Trophoblast cell (in vitro differentiated cells and primary cell): ENCODE data around the gene KIF26B.

Source experiments
- DNase-seq, 2 donors: peaks; one replicate each; pipeline ENCODE4 v3.0.0-alpha.2; 2016
- H2AFZ ChIP-seq: 2 replicates; pipeline ENCODE4 v1.6.1; 2013; ENCODE audit warnings: low read length, moderate library complexity, mild to moderate bottlenecking; ENCODE audit not compliant: insufficient read depth, poor library complexity
- H2AK5ac ChIP-seq: 2 replicates; pipeline ENCODE4 v1.6.1; 2013; ENCODE audit warnings: mild to moderate bottlenecking, low read length
- H2BK120ac ChIP-seq: 2 replicates; pipeline ENCODE4 v1.6.1; 2013; ENCODE audit warnings: low read length, mild to moderate bottlenecking, moderate library complexity; ENCODE audit not compliant: insufficient read depth, poor library complexity
- H2BK12ac ChIP-seq: 2 replicates; pipeline ENCODE4 v1.6.1; 2013; ENCODE audit warnings: mild to moderate bottlenecking, low read length, moderate library complexity
- H2BK5ac ChIP-seq: 2 replicates; pipeline ENCODE4 v1.6.1; 2013; ENCODE audit warnings: low read length, low read depth, moderate library complexity, mild to moderate bottlenecking; ENCODE audit not compliant: poor library complexity
- H3K14ac ChIP-seq: 2 replicates; pipeline ENCODE4 v1.6.1; 2013; ENCODE audit warnings: mild to moderate bottlenecking, low read length
- H3K18ac ChIP-seq: 2 replicates; pipeline ENCODE4 v1.6.1; 2013; ENCODE audit warnings: mild to moderate bottlenecking, low read length
- H3K23ac ChIP-seq: 2 replicates; pipeline ENCODE4 v1.6.1; 2013; ENCODE audit warnings: low read length
- H3K27ac ChIP-seq: 2 replicates; pipeline ENCODE4 v1.5.1; 2013; ENCODE audit warnings: low read depth, mild to moderate bottlenecking, inconsistent platforms, low read length, moderate library complexity
- H3K27me3 ChIP-seq: 2 replicates; pipeline ENCODE4 v1.6.1; 2013; ENCODE audit warnings: inconsistent platforms, mild to moderate bottlenecking, low read length, moderate library complexity; ENCODE audit not compliant: insufficient read depth
- H3K36me3 ChIP-seq, 2 experiments: 1 replicate in 1 of 2; 2 replicates in 1 of 2; pipeline ENCODE4 v1.6.1; 2013; ENCODE audit warnings: low read length in 2 of 2, mild to moderate bottlenecking in 2 of 2, moderate library complexity in 1 of 2; ENCODE audit not compliant: insufficient read depth in 2 of 2, control insufficient read depth in 1 of 2
- H3K4ac ChIP-seq: 2 replicates; pipeline ENCODE4 v1.6.1; 2013; ENCODE audit warnings: low read depth, mild to moderate bottlenecking, low read length, moderate library complexity
- H3K4me1 ChIP-seq, 2 experiments: 1 replicate in 1 of 2; 2 replicates in 1 of 2; pipeline ENCODE4 v1.6.1; 2013; ENCODE audit warnings: low read length in 2 of 2, mild to moderate bottlenecking in 2 of 2, moderate library complexity in 1 of 2; ENCODE audit not compliant: insufficient read depth in 2 of 2, control insufficient read depth in 1 of 2
- H3K4me2 ChIP-seq: 2 replicates; pipeline ENCODE4 v1.6.1; 2013; ENCODE audit warnings: inconsistent platforms, mild to moderate bottlenecking, low read length, moderate library complexity
- H3K4me3 ChIP-seq: 2 replicates; pipeline ENCODE4 v1.5.1; 2013; ENCODE audit warnings: mild to moderate bottlenecking, low read depth, low read length, inconsistent platforms
- H3K79me1 ChIP-seq: one replicate; pipeline ENCODE4 v1.6.1; 2013; ENCODE audit warnings: low read length
- H3K79me2 ChIP-seq: 2 replicates; pipeline ENCODE4 v1.6.1; 2013; ENCODE audit warnings: low read length, mild to moderate bottlenecking; ENCODE audit not compliant: control insufficient read depth, insufficient read depth, poor library complexity
- H3K9ac ChIP-seq: 2 replicates; pipeline ENCODE4 v1.6.1; 2013; ENCODE audit warnings: mild to moderate bottlenecking, low read length
- H3K9me3 ChIP-seq: 2 replicates; pipeline ENCODE4 v1.6.1; 2013; ENCODE audit warnings: low read depth, mild to moderate bottlenecking, control low read depth, inconsistent platforms, low read length; ENCODE audit not compliant: insufficient read depth
- H4K12ac ChIP-seq: 2 replicates; pipeline ENCODE4 v1.6.1; 2013; ENCODE audit warnings: low read depth, mild to moderate bottlenecking, low read length, moderate library complexity
- H4K8ac ChIP-seq: 2 replicates; pipeline ENCODE4 v1.6.1; 2013; ENCODE audit warnings: low read depth, mild to moderate bottlenecking, low read length, moderate library complexity
- H4K91ac ChIP-seq: one replicate; pipeline ENCODE4 v1.6.1; 2013; ENCODE audit warnings: low read depth, mild to moderate bottlenecking, low read length, moderate library complexity
- WGBS: extraction: QIAGEN DNeasy Blood & Tissue Kit; methylation state at CpG from one replicate; pipeline ENCODE4 v1.1.7; 2013; ENCODE audit warnings: missing lambda C conversion rate; ENCODE audit not compliant: insufficient read length, insufficient coverage; ENCODE audit errors: extremely low coverage; 5-methylcytosine and 5-hydroxymethylcytosine counted together

Gene KIF26B

GRCh38 chr1:245592189-245592460, 437.3 kb downstream of the KIF26B start:
- WGBS, result no CpG with 5 or more reads among the region's 9 CpGs
- Histone ChIP-seq H3K79me1 (peaks cover 7% of the 10 kb centered on the region), H2BK120ac (peak overlapping the region; percentile 30), H3K36me3 (peaks cover 0 to 4% of the 10 kb centered on the region in 2 experiments), H3K9ac (no peak overlapping the region), H3K4me1 (peaks cover 6 to 10% of the 10 kb centered on the region in 2 experiments), H2BK12ac (no peak overlapping the region), H3K79me2 (no peaks in the 10 kb centered on the region), H4K12ac (no peak overlapping the region), H3K27ac (no peak overlapping the region), H2BK5ac (no peak overlapping the region), H2AFZ (no peak overlapping the region), H3K4me3 (no peak overlapping the region), H4K91ac (no peak overlapping the region), H3K4me2 (no peak overlapping the region), H2AK5ac (peak overlapping the region; percentile 29), H3K23ac (no peak overlapping the region), H4K8ac (no peak overlapping the region), H3K4ac (no peak overlapping the region), H3K27me3 (no peaks in the 10 kb centered on the region), H3K18ac (no peak overlapping the region), H3K9me3 (no peaks in the 10 kb centered on the region), H3K14ac (no peak overlapping the region)
- DNase-seq, result no peak

GRCh38 chr1:245598524-245599305, 443.9 kb downstream of the KIF26B start:
- Histone ChIP-seq H3K4me3 (no peak overlapping the region), H3K4me2 (no peak overlapping the region), H3K9ac (no peak overlapping the region), H3K18ac (peak overlapping the region; percentile 30), H4K8ac (no peak overlapping the region), H4K91ac (peak overlapping the region; percentile 74), H3K9me3 (peaks cover 3% of the 10 kb centered on the region), H2BK120ac (peak overlapping the region; percentile 37), H3K4ac (peak overlapping the region; percentile 14), H3K14ac (peak overlapping the region; percentile 43), H2BK5ac (peak overlapping the region; percentile 59), H2BK12ac (peak overlapping the region; percentile 3), H3K23ac (no peak overlapping the region), H4K12ac (no peak overlapping the region), H3K79me1 (peaks cover 3% of the 10 kb centered on the region), H3K27ac (peak overlapping the region; percentile 13), H3K79me2 (no peaks in the 10 kb centered on the region), H3K36me3 (peaks cover 9 to 11% of the 10 kb centered on the region in 2 experiments), H2AFZ (no peak overlapping the region), H3K4me1 (peaks cover 8 to 9% of the 10 kb centered on the region in 2 experiments), H2AK5ac (peak overlapping the region; percentile 12), H3K27me3 (no peaks in the 10 kb centered on the region)
- no CpG with 5 or more reads among the region's 18 CpGs for WGBS
- DNase-seq, result no peak

GRCh38 chr1:245599371-245600174, 444.8 kb downstream of the KIF26B start:
- H3K4me3 ChIP-seq, result no peak overlapping the region
- H3K79me1 ChIP-seq, result peaks cover 3% of the 10 kb centered on the region

GRCh38 chr1:245600658-245601057, 445.9 kb downstream of the KIF26B start:
- Histone ChIP-seq H3K27me3 (no peaks in the 10 kb centered on the region), H3K4ac (no peak overlapping the region), H3K4me1 (peaks cover 18 to 19% of the 10 kb centered on the region in 2 experiments), H3K79me2 (no peaks in the 10 kb centered on the region), H3K14ac (peak overlapping the region; percentile 3), H2AK5ac (no peak overlapping the region), H2BK5ac (no peak overlapping the region), H3K4me3 (no peak overlapping the region), H3K36me3 (peaks cover 9 to 11% of the 10 kb centered on the region in 2 experiments), H3K4me2 (no peak overlapping the region), H3K27ac (no peak overlapping the region), H2AFZ (no peak overlapping the region), H4K12ac (no peak overlapping the region), H3K9me3 (peaks cover 3% of the 10 kb centered on the region), H4K8ac (no peak overlapping the region), H2BK120ac (no peak overlapping the region), H3K9ac (no peak overlapping the region), H3K23ac (no peak overlapping the region), H4K91ac (no peak overlapping the region), H3K79me1 (peaks cover 13% of the 10 kb centered on the region), H3K18ac (peak overlapping the region; percentile 16), H2BK12ac (no peak overlapping the region)
- WGBS, result no CpG with 5 or more reads among the region's 4 CpGs
- DNase-seq, result no peak

More at GRCh38 chr1:245599371-245600174, 444.8 kb downstream of the KIF26B start:
- peaks cover 9 to 11% of the 10 kb centered on the region in 2 experiments for H3K36me3 ChIP-seq
- H2BK12ac ChIP-seq, result no peak overlapping the region
- H4K8ac ChIP-seq, result peak overlapping the region; percentile 17
- peaks cover 8 to 9% of the 10 kb centered on the region in 2 experiments for H3K4me1 ChIP-seq
- peak overlapping the region; percentile 17 for H4K91ac ChIP-seq
- peak; percentile 94 to 96 for DNase-seq
- H3K79me2 ChIP-seq, result no peaks in the 10 kb centered on the region
- no peaks in the 10 kb centered on the region for H3K27me3 ChIP-seq
- H3K9ac ChIP-seq, result no peak overlapping the region
- H4K12ac ChIP-seq, result no peak overlapping the region
- no CpG with 5 or more reads among the region's 16 CpGs for WGBS
- no peak overlapping the region for H2BK5ac ChIP-seq
- no peak overlapping the region for H3K18ac ChIP-seq
- H2AK5ac ChIP-seq, result no peak overlapping the region
- H3K23ac ChIP-seq, result no peak overlapping the region
- no peak overlapping the region for H2AFZ ChIP-seq
- H3K14ac ChIP-seq, result no peak overlapping the region
- no peak overlapping the region for H3K4ac ChIP-seq
- peak overlapping the region; percentile 72 for H3K27ac ChIP-seq
- H2BK120ac ChIP-seq, result no peak overlapping the region
- peaks cover 3% of the 10 kb centered on the region for H3K9me3 ChIP-seq
- no peak overlapping the region for H3K4me2 ChIP-seq
